Panc1 (cell line): ENCODE data around the gene PPARGC1A.

Experiments
- POLR2AphosphoS5 ChIP-seq: IDR thresholded peaks from 2 replicates; pipeline ENCODE4 v1.6.1; 2012; ENCODE audit warnings: mild to moderate bottlenecking, low read depth, low read length, moderate library complexity
- SIN3A ChIP-seq: IDR thresholded peaks from 2 replicates; pipeline ENCODE4 v1.6.1; 2012; ENCODE audit warnings: low read depth, mild to moderate bottlenecking, low read length, moderate library complexity, borderline replicate concordance; ENCODE audit not compliant: insufficient read depth
- TF ChIP-seq, protein P1 (sequence below): fragments of 450-650 bp; IDR thresholded peaks from 2 replicates; pipeline ENCODE4 v1.5.1; 2017; ENCODE audit warnings: mild to moderate bottlenecking

GRCh38 chr4:23773884-23774636 is 115.8 kb downstream of the PPARGC1A start:
- TF ChIP-seq, protein P1, sequence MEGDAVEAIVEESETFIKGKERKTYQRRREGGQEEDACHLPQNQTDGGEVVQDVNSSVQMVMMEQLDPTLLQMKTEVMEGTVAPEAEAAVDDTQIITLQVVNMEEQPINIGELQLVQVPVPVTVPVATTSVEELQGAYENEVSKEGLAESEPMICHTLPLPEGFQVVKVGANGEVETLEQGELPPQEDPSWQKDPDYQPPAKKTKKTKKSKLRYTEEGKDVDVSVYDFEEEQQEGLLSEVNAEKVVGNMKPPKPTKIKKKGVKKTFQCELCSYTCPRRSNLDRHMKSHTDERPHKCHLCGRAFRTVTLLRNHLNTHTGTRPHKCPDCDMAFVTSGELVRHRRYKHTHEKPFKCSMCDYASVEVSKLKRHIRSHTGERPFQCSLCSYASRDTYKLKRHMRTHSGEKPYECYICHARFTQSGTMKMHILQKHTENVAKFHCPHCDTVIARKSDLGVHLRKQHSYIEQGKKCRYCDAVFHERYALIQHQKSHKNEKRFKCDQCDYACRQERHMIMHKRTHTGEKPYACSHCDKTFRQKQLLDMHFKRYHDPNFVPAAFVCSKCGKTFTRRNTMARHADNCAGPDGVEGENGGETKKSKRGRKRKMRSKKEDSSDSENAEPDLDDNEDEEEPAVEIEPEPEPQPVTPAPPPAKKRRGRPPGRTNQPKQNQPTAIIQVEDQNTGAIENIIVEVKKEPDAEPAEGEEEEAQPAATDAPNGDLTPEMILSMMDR: no peak
- TF ChIP-seq POLR2AphosphoS5 (no peak), SIN3A (no peak)
